WTC11 (cell line): ENCODE results near the gene ANGPTL4.

ENCODE experiments used
- GTF2I ChIP-seq: fragments of 250-450 bp; sonication (Bioruptor Pico); conservative IDR thresholded peaks from 2 replicates; pipeline ENCODE4 v1.4.0; 2021; ENCODE audit warnings: mild to moderate bottlenecking
- TF ChIP-seq, protein P1 (sequence below): fragments of 200-600 bp; IDR thresholded peaks from 2 replicates; pipeline ENCODE4 v1.8.0; 2022; ENCODE audit warnings: antibody characterized with exemption

DNA sequence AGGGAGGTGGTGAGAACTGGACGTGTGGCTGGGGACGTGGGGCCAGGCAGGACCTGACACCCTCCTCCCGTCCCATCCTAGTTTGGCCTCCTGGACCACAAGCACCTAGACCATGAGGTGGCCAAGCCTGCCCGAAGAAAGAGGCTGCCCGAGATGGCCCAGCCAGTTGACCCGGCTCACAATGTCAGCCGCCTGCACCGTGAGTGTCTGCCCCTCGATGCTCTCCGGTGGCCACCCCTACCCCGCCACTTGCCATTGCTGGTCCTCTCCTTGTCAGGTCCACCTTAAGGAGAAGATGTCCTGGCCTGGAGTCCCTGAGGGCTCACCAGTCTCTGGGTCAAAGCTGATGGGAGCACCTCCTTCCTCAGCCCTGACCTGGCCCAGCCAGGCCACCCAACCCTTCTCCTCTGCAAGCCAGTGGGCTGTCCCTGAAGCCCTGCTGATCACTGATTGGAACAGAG lies 2.2 kb downstream of the ANGPTL4 start:
- TF ChIP-seq GTF2I (CRISPR knock-in tag): no peak
- TF ChIP-seq, protein P1, sequence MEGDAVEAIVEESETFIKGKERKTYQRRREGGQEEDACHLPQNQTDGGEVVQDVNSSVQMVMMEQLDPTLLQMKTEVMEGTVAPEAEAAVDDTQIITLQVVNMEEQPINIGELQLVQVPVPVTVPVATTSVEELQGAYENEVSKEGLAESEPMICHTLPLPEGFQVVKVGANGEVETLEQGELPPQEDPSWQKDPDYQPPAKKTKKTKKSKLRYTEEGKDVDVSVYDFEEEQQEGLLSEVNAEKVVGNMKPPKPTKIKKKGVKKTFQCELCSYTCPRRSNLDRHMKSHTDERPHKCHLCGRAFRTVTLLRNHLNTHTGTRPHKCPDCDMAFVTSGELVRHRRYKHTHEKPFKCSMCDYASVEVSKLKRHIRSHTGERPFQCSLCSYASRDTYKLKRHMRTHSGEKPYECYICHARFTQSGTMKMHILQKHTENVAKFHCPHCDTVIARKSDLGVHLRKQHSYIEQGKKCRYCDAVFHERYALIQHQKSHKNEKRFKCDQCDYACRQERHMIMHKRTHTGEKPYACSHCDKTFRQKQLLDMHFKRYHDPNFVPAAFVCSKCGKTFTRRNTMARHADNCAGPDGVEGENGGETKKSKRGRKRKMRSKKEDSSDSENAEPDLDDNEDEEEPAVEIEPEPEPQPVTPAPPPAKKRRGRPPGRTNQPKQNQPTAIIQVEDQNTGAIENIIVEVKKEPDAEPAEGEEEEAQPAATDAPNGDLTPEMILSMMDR: no peak
